ENCODE measurements around the gene DCC. TPM values are rescaled to one million over a fixed set of nuclear protein-coding genes. Genes with fewer than 3 reads are reported as not detected.

The DCC gene
- total RNA-seq, 2 experiments from 2014 or later, result not detected

DNA sequence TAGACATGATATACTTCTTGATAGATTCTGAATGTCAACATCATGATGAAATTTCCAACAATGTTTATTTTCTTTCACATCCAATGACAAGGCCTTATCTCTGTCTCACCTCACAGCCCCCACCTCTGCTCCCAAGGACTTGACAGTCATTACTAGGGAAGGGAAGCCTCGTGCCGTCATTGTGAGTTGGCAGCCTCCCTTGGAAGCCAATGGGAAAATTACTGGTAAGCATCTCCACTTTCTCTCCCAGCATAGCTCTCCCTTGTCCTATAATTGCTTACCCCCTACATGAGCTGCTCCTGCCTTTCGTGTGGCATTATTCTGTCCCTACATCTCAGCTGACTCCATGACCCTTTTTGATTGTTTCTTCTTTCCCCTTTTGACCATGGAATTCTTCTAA is 1062.7 kb downstream of the DCC start:
- Mint-ChIP-seq H3K36me3 (no peaks in the 10 kb centered on the region), H3K27me3 (no peaks in the 10 kb centered on the region), H3K27ac (no peak overlapping the region), H3K9me3 (ENCODE audit: low read depth) (peaks cover 5% of the 10 kb centered on the region), H3K4me1 (no peaks in the 10 kb centered on the region), H3K4me3 (no peak overlapping the region)
- no peak for DNase-seq
- CTCF ChIA-PET, result no interaction called here
- ATAC-seq, result no peak

DNA sequence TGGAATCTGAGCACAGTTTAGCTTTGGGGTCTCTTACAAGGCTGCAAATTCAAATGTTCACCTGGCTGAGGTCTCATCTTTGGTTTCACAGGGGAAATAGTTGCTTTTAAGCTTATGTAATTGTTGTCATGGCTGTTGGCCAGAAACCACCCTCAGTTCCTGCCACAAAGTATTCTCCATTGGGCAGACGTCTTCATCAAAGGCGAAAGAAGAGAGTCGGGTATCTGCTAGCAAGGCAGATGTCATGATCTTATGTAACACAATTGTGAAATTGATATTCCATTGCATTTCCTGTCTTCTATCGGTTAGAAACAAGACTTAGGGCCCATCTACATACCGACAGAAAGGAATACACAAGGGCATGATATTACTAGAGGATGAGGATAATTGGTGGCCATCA is 1068.3 kb downstream of the DCC start:
- no peaks in the 10 kb centered on the region for H3K27me3 Mint-ChIP-seq
- ATAC-seq, result no peak

DNA sequence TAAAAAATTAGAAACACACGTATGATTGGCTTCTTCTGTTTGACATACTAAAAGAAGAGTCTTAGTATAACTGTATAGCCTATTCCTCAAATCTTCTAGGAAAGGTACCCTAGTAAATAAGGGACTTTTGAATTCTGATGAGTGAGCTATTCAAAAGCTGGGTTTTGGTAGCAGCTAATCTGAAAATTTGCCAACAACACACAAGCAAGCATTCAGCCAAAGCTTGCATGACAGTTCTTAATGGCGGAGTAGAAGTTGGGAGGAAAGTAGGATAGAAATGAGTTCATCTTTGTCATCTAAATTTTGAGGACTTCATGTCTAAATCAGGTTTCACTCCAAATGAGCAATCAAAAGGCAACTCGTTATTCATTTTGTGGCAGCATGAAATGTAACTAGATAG is 1071.5 kb downstream of the DCC start:
- CTCF ChIA-PET, result no interaction called here
- Mint-ChIP-seq H3K27me3 (no peaks in the 10 kb centered on the region), H3K4me1 (no peaks in the 10 kb centered on the region), H3K36me3 (no peaks in the 10 kb centered on the region), H3K4me3 (no peak overlapping the region), H3K27ac (no peak overlapping the region), H3K9me3 (ENCODE audit: low read depth) (no peaks in the 10 kb centered on the region)
- no peak for ATAC-seq
- no peak for DNase-seq

More for the DNA sequence above, 1068.3 kb downstream of the DCC start:
- no peaks in the 10 kb centered on the region for H3K36me3 Mint-ChIP-seq
- no peak for DNase-seq
- no peak overlapping the region for H3K4me3 Mint-ChIP-seq
- no peaks in the 10 kb centered on the region for H3K9me3 Mint-ChIP-seq (ENCODE audit: low read depth)
- no peaks in the 10 kb centered on the region for H3K4me1 Mint-ChIP-seq
- CTCF ChIA-PET, result no interaction called here
- no peak overlapping the region for H3K27ac Mint-ChIP-seq

DNA sequence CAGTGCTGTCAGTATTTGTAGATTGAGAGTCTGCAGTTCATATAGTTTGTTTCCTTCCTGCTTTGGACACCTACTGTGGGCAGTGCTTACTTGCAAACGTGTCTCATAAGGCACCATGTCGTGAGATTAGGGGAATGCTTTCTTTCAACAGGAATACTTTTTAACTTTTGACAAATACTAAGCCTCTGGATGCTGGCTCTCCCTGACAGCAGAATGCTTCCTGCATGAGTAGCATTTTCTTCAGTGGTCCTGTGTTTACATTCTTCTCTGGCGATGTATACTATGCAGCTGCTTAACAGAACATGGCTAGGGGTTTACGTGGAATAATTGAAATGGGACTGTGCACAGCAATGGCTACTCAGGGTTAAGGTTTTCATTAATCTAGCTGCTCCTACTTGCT is 1077.0 kb downstream of the DCC start:
- Mint-ChIP-seq H3K27me3 (no peaks in the 10 kb centered on the region), H3K4me1 (no peaks in the 10 kb centered on the region), H3K9me3 (ENCODE audit: low read depth) (no peaks in the 10 kb centered on the region), H3K27ac (no peak overlapping the region), H3K36me3 (no peaks in the 10 kb centered on the region), H3K4me3 (no peak overlapping the region)
- ATAC-seq (no peak), DNase-seq (no peak)
- CTCF ChIA-PET, result no interaction called here

DNA sequence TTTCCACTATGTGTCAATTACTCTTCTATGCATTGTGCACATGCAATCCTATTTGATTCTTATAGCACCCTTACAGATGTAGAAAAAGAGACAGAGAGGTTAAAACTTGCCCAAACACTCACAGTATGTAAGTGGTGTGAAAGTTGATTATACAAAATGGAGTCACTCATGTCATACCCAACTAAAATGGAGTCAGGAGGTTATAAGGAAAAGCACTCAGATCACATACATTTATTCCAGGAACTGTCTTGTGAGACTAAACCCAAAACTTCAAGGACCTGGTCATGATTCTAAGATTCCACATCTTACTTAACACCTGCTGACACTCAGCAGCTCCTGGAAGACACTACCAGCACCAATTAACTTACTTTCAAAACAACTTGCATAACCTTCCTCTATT is 1081.9 kb downstream of the DCC start:
- Mint-ChIP-seq H3K36me3 (no peaks in the 10 kb centered on the region), H3K27me3 (no peaks in the 10 kb centered on the region), H3K4me3 (no peak overlapping the region), H3K9me3 (ENCODE audit: low read depth) (peaks cover 2% of the 10 kb centered on the region), H3K4me1 (no peaks in the 10 kb centered on the region), H3K27ac (no peak overlapping the region)
- ATAC-seq (no peak), DNase-seq (no peak)
- CTCF ChIA-PET, result no interaction called here

DNA sequence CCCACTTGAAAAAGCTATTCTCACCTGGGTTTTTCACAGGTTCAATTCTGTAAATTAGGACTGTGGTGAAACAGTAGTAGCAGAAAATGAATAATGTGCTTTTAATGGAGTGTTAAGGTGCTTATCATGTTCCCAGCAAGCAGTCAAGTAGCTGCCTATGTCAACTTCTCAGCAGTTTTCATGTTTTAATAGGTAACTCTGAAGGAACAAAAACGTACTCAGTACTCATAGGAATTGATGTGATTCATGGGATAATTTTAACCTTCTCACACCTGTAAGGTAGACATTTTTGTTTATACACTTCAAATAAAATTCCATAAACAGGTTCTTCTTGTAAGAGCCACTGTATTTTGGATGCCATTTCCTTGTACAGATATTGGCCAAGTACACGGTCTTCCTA is 1082.9 kb downstream of the DCC start:
- H3K27me3 Mint-ChIP-seq, result no peaks in the 10 kb centered on the region
- CTCF ChIA-PET, result no interaction called here
- ATAC-seq, result no peak

DNA sequence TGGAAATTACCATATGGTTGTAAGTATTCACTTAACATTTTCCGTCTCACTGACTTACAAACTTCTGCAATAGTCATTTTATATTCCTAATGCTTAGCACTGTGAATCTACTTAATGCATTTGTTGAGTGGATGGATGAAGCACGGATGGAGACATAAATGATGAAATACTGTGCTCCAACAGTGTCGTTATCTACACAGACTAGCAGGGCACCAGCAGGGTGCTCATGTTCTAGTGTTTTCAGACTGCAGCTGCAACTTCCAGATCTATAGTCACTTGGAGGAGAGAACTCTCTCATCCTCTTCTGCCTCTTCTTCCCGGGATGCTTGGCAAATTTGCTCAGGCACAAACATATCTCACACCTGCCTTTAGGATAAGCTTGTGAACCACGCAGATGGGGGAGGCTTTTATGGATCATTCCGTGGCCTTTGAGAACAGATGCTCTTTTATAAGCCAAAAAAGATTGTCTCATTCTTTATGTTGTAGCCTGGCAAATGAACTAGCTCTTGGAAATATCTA is 1086.7 kb downstream of the DCC start:
- H3K27ac Mint-ChIP-seq, result no peak overlapping the region
- no peaks in the 10 kb centered on the region for H3K27me3 Mint-ChIP-seq
- H3K9me3 Mint-ChIP-seq (ENCODE audit: low read depth), result peaks cover 2% of the 10 kb centered on the region
- H3K36me3 Mint-ChIP-seq, result no peaks in the 10 kb centered on the region
- CTCF ChIA-PET, result no interaction called here
- no peak for DNase-seq
- H3K4me3 Mint-ChIP-seq, result no peak overlapping the region
- H3K4me1 Mint-ChIP-seq, result no peaks in the 10 kb centered on the region
- ATAC-seq, result no peak

More for the DNA sequence above, 1082.9 kb downstream of the DCC start:
- Mint-ChIP-seq H3K4me3 (no peak overlapping the region), H3K27ac (no peak overlapping the region), H3K9me3 (ENCODE audit: low read depth) (peaks cover 2% of the 10 kb centered on the region), H3K4me1 (no peaks in the 10 kb centered on the region), H3K36me3 (no peaks in the 10 kb centered on the region)
- DNase-seq, result no peak

GRCh38 chr18:53441761-53442414 is 1101.9 kb downstream of the DCC start:
- Mint-ChIP-seq H3K27ac (no peak overlapping the region), H3K4me3 (no peak overlapping the region), H3K4me1 (no peaks in the 10 kb centered on the region), H3K9me3 (ENCODE audit: low read depth) (peaks cover 8% of the 10 kb centered on the region), H3K27me3 (no peaks in the 10 kb centered on the region), H3K36me3 (no peaks in the 10 kb centered on the region)
- CTCF ChIA-PET, result interaction anchor here (1.2 kb wide), 1 partner anchor 21 kb away, joined by 3 read pairs; no protein-coding TSS in a partner anchor
- ATAC-seq (no peak), DNase-seq (no peak)

GRCh38 chr18:53442415-53442783 is 1102.4 kb downstream of the DCC start:
- no peaks in the 10 kb centered on the region for H3K4me1 Mint-ChIP-seq
- no peak for ATAC-seq
- CTCF ChIA-PET, result no interaction called here
- H3K4me3 Mint-ChIP-seq, result no peak overlapping the region
- H3K27me3 Mint-ChIP-seq, result no peaks in the 10 kb centered on the region
- H3K9me3 Mint-ChIP-seq (ENCODE audit: low read depth), result peaks cover 8% of the 10 kb centered on the region
- no peak for DNase-seq
- H3K27ac Mint-ChIP-seq, result no peak overlapping the region
- no peaks in the 10 kb centered on the region for H3K36me3 Mint-ChIP-seq

DNA sequence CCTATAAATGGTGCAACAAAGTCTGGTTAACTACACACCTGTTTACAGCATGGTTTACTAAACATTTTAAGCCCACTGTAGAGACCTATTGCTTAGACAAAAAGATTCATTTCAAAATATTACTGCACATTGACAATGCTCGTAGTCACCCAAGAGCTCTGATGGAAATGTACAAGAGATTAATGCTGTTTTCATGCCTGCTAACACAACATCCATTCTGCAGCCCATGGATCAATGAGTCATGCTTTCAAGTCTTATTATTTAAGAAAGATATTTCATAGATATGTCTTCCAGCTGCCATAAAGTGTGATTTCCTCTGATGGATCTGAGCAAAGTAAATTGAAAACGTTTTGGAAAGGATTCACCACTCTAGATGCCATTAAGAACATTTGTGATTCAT is 1103.3 kb downstream of the DCC start:
- DNase-seq (no peak), ATAC-seq (no peak)
- Mint-ChIP-seq H3K36me3 (no peaks in the 10 kb centered on the region), H3K27ac (no peak overlapping the region), H3K9me3 (ENCODE audit: low read depth) (peaks cover 8% of the 10 kb centered on the region), H3K27me3 (no peaks in the 10 kb centered on the region), H3K4me3 (no peak overlapping the region), H3K4me1 (no peaks in the 10 kb centered on the region)
- CTCF ChIA-PET, result no interaction called here

- DNase-seq (no peak), ATAC-seq (no peak)
- CTCF ChIA-PET, result no interaction called here
- Mint-ChIP-seq H3K36me3 (no peaks in the 10 kb centered on the region), H3K27ac (no peak overlapping the region), H3K9me3 (ENCODE audit: low read depth) (peaks cover 8% of the 10 kb centered on the region), H3K27me3 (no peaks in the 10 kb centered on the region), H3K4me3 (no peak overlapping the region), H3K4me1 (no peaks in the 10 kb centered on the region)
These were observed 1103.8 kb downstream of the DCC start for GRCh38 chr18:53443831-53444230.

DNA sequence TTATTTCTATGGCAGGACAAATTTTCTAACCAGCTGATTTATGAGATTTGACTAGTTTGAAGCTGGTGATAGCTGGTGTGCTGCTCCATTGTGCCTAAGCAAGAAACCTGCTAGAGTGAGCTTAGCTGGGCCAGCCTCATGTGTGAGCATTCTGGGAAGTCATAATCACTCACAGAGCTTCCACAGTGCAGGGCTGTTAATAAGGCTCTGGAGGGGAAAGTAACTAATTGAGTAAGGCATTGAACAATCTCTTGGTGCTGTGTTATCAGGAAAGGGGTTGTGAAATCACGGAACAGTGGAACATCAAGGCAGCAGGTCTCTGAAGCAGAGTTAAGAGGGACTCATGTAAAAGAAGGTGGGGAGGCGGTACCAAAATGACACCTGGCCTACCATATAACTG is 1111.9 kb downstream of the DCC start:
- Mint-ChIP-seq H3K27ac (no peak overlapping the region), H3K4me3 (no peak overlapping the region), H3K4me1 (no peaks in the 10 kb centered on the region), H3K27me3 (no peaks in the 10 kb centered on the region), H3K36me3 (no peaks in the 10 kb centered on the region), H3K9me3 (ENCODE audit: low read depth) (peaks cover 3% of the 10 kb centered on the region)
- DNase-seq, result no peak
- ATAC-seq, result no peak
- CTCF ChIA-PET, result no interaction called here

GRCh38 chr18:53457068-53457467 is 1117.1 kb downstream of the DCC start:
- CTCF ChIA-PET, result no interaction called here
- H3K4me1 Mint-ChIP-seq, result no peaks in the 10 kb centered on the region
- ATAC-seq (no peak), DNase-seq (no peak)
- H3K36me3 Mint-ChIP-seq, result no peaks in the 10 kb centered on the region
- H3K4me3 Mint-ChIP-seq, result no peak overlapping the region
- no peaks in the 10 kb centered on the region for H3K27me3 Mint-ChIP-seq
- no peak overlapping the region for H3K27ac Mint-ChIP-seq
- no peaks in the 10 kb centered on the region for H3K9me3 Mint-ChIP-seq (ENCODE audit: low read depth)

DNA sequence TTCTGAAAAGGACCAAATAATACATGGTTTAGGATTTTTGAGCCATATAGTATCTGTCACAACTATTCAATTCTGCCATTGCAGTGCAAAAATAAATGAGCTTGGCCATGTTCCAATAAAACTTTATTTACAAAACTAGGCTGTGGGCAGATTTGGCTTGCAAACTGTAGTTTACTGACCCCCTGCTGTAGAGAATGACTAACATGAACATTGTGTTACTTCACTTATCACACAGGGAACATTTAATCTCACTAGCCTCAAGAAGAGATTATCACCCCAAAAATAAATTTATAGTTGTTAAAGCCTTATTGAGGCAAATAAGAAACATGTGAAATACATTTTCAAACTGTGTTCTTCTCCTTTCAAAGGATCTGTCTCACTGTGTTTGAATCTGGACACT is 1118.3 kb downstream of the DCC start:
- ATAC-seq (no peak), DNase-seq (no peak)
- Mint-ChIP-seq H3K27ac (no peak overlapping the region), H3K4me3 (no peak overlapping the region), H3K36me3 (no peaks in the 10 kb centered on the region), H3K27me3 (no peaks in the 10 kb centered on the region), H3K9me3 (ENCODE audit: low read depth) (no peaks in the 10 kb centered on the region), H3K4me1 (no peaks in the 10 kb centered on the region)
- CTCF ChIA-PET, result no interaction called here

Measured in activated CD8-positive, alpha-beta memory T cell treated with anti-CD3 and anti-CD28 coated beads, Interleukin-2, amount 10 ng/mL, durations not matched to agents 7 days and 5 days (primary cell).